Measurements from ENCODE around the gene BRINP2. TPM values are rescaled to one million over a fixed set of nuclear protein-coding genes. Genes with fewer than 3 reads are reported as not detected.

BRINP2 gene
- total and polyA plus RNA-seq, 2 of the 4 experiments (the other 2 are of a cell fraction) = not detected

GRCh38 chr1:177311586-177311985, 140.8 kb downstream of the BRINP2 start:
- H2BK20ac ChIP-seq (ENCODE audit: low read depth, low read length) = no peak overlapping the region
- no peak overlapping the region for H2BK120ac ChIP-seq (ENCODE audit: low read depth, low read length)
- no peak overlapping the region for H3K9ac ChIP-seq (ENCODE audit: low read depth, low read length)
- DNase-seq (no peak), ATAC-seq (ENCODE audit: low read depth) (no peak)
- no peak overlapping the region for H2AFZ ChIP-seq (replicated peaks; ENCODE audit: low read length, poor library complexity)
- intact Hi-C loops (cut with micrococcal nuclease) (no loop called here), in situ Hi-C loops (cut with MboI; ENCODE audit: low sequenced_read_pairs) (no loop called here), dilution Hi-C loops (cut with HindIII; ENCODE audit: low sequenced_read_pairs, unreplicated experiment) (no loop called here)
- no peaks in the 10 kb centered on the region; the same call in 1 of the 2 replicates for H3K27me3 ChIP-seq (ENCODE audit: control insufficient read depth, insufficient read depth, low read length)
- no peak overlapping the region for H3K14ac ChIP-seq (replicated peaks; ENCODE audit: low read depth, low read length)
- no peaks in the 10 kb centered on the region for H3K9me1 ChIP-seq (ENCODE audit: insufficient read depth, low read length)
- no TSS peak for BruUV-seq (replicated peaks)
- no peak overlapping the region for H3K56ac ChIP-seq (ENCODE audit: extremely low read depth, insufficient read depth, low read length)
- H3K79me1 ChIP-seq (ENCODE audit: low read depth in 1 of 2, low read length in 2 of 2) = no peaks in the 10 kb centered on the region
- H4K5ac ChIP-seq (ENCODE audit: low read depth, low read length) = no peak overlapping the region
- ChIA-PET CTCF (no interaction called here), POLR2A (ENCODE audit: unreplicated experiment) (no interaction called here)
- no peak overlapping the region for H3K27ac ChIP-seq (ENCODE audit: insufficient read depth, low read length)
- H3K4me3 ChIP-seq (ENCODE audit: insufficient read depth, low read depth, low read length) = no peak overlapping the region
- TF ChIP-seq BHLHE40 (IDR thresholded peaks at IDR 0.05; ENCODE audit: low read depth, low read length) = no peak
- no peak for TF ChIP-seq CHD1 (IDR thresholded peaks at IDR 0.05; ENCODE audit: low read depth, low read length)
- no peak for TF ChIP-seq ELK1 (IDR thresholded peaks at IDR 0.05; ENCODE audit: borderline replicate concordance, low read depth, low read length)
- TF ChIP-seq CTCF (conservative IDR thresholded peaks at IDR 0.05; ENCODE audit: low read depth, low read length) = no peak
- H3K36me3 ChIP-seq (ENCODE audit: control insufficient read depth, insufficient read depth, low read length) = no peaks in the 10 kb centered on the region
- H3K23ac ChIP-seq (ENCODE audit: low read depth, low read length) = no peak overlapping the region
- H3K4ac ChIP-seq (ENCODE audit: low read depth, low read length) = no peak overlapping the region
- no peak overlapping the region for H2BK5ac ChIP-seq (ENCODE audit: low read depth, low read length, poor library complexity, severe bottlenecking)
- H3K18ac ChIP-seq (ENCODE audit: low read depth, low read length) = no peak overlapping the region
- H2AK9ac ChIP-seq (replicated peaks; ENCODE audit: low read depth, low read length, poor library complexity) = no peak overlapping the region
- no peaks in the 10 kb centered on the region; the same call in 1 of the 2 replicates for H4K20me1 ChIP-seq (ENCODE audit: insufficient read depth, low read length)
- no peak overlapping the region for H2AK5ac ChIP-seq (ENCODE audit: low read depth, low read length)
- no peak overlapping the region for H4K8ac ChIP-seq (ENCODE audit: low read depth in 2 of 2, low read length in 2 of 2)
- H4K91ac ChIP-seq (ENCODE audit: insufficient read depth, low read depth, low read length) = no peak overlapping the region
- no peaks in the 10 kb centered on the region for H3K9me3 ChIP-seq (ENCODE audit: control insufficient read depth, insufficient read depth, low read length)
- no peak overlapping the region for H3K4me2 ChIP-seq (ENCODE audit: low read depth, low read length)
- H2BK15ac ChIP-seq (ENCODE audit: low read depth, low read length) = no peak overlapping the region
- no peaks in the 10 kb centered on the region for H3K4me1 ChIP-seq (ENCODE audit: control insufficient read depth, insufficient read depth, low read length)
- no CpG with 5 or more reads among the region's 2 CpGs for WGBS, 2 experiments (ENCODE audit: extremely low coverage in 2 of 2, insufficient read length in 1 of 2)

Measured in IMR-90 (cell line).